Glutamatergic neuron (in vitro differentiated cells): ENCODE measurements around the gene RPS18. TPM values are rescaled to one million over a fixed set of nuclear protein-coding genes. Genes with fewer than 3 reads are reported as not detected.

Source experiments
- DNase-seq: peaks from one replicate; pipeline ENCODE4 v3.0.0; 2022
- H3K27ac Mint-ChIP-seq: one replicate; pipeline ENCODE4 v1.8.0; 2020; ENCODE audit warnings: mild to moderate bottlenecking, mixed read lengths, inconsistent platforms; ENCODE audit not compliant: unreplicated experiment
- H3K27me3 Mint-ChIP-seq: one replicate; pipeline ENCODE4 v1.8.0; 2020; ENCODE audit warnings: mild to moderate bottlenecking, moderate library complexity, mixed read lengths, inconsistent platforms; ENCODE audit not compliant: unreplicated experiment
- H3K36me3 Mint-ChIP-seq: one replicate; pipeline ENCODE4 v1.8.0; 2020; ENCODE audit warnings: mild to moderate bottlenecking, mixed read lengths, inconsistent platforms; ENCODE audit not compliant: unreplicated experiment
- H3K4me1 Mint-ChIP-seq: one replicate; pipeline ENCODE4 v1.8.0; 2020; ENCODE audit warnings: mild to moderate bottlenecking, low read depth, mixed read lengths, inconsistent platforms; ENCODE audit not compliant: unreplicated experiment
- H3K4me3 Mint-ChIP-seq: one replicate; pipeline ENCODE4 v1.8.0; 2020; ENCODE audit warnings: mild to moderate bottlenecking, mixed read lengths, inconsistent platforms; ENCODE audit not compliant: unreplicated experiment
- H3K9me3 Mint-ChIP-seq: one replicate; pipeline ENCODE4 v1.8.0; 2020; ENCODE audit warnings: mild to moderate bottlenecking, moderate library complexity, mixed read lengths, inconsistent platforms; ENCODE audit not compliant: unreplicated experiment
- total RNA-seq: library from RNA; stranded (reverse); fragmentation: NEBNext Ultra II Directional; extraction: Animal tissue kit (Norgen Biotek cat#: 25700); gene quantifications from one replicate; pipeline ENCODE4 v1.2.1, GENCODE V29; 2021; ENCODE audit not compliant: unreplicated experiment
- TF ChIP-seq, protein P1 (sequence below): fragments of 200-600 bp; sonication (generic); IDR thresholded peaks from one replicate; pipeline ENCODE4 v1.5.0; 2021; ENCODE audit not compliant: partially characterized antibody, unreplicated experiment

RPS18 gene
- total RNA-seq, 1 donor from 2014 or later, result 1,024 TPM

DNA sequence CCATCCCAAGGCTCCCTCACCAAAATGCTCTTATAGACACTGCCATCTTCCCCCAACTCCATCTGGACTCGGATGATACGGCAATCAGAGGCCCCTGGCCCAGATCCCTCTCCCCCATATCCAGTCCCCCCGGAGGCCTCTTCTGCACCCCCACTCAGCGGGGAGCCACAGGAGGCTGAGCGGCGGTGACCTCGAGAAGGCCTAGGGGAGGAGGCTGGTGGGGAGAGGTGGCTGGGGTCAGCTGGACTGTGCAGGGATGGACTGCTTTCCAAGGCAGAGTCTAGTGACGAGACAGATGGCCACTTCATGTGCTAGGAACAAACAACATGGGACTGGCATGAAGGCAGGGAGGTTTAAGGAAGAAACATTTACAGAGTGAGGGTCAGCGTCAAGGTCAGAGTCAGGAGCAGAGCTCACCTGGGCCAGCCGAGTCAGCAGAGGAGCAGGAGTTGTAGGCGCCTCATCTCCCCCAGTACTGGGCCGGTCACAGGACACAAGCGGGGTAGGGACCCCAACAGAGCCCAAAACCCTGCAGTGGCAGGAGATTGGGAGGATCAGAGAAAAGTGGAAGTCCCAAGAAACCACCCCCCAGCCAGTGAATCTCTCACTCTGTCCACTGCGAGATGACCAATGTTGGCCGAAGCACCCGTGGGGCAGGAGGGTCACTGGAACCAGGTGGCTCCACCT lies 21.3 kb downstream of the RPS18 start:
- no peaks in the 10 kb centered on the region for H3K36me3 Mint-ChIP-seq
- peaks cover 11% of the 10 kb centered on the region for H3K4me1 Mint-ChIP-seq
- no peak overlapping the region for H3K4me3 Mint-ChIP-seq
- H3K9me3 Mint-ChIP-seq, result no peaks in the 10 kb centered on the region
- TF ChIP-seq, protein P1, sequence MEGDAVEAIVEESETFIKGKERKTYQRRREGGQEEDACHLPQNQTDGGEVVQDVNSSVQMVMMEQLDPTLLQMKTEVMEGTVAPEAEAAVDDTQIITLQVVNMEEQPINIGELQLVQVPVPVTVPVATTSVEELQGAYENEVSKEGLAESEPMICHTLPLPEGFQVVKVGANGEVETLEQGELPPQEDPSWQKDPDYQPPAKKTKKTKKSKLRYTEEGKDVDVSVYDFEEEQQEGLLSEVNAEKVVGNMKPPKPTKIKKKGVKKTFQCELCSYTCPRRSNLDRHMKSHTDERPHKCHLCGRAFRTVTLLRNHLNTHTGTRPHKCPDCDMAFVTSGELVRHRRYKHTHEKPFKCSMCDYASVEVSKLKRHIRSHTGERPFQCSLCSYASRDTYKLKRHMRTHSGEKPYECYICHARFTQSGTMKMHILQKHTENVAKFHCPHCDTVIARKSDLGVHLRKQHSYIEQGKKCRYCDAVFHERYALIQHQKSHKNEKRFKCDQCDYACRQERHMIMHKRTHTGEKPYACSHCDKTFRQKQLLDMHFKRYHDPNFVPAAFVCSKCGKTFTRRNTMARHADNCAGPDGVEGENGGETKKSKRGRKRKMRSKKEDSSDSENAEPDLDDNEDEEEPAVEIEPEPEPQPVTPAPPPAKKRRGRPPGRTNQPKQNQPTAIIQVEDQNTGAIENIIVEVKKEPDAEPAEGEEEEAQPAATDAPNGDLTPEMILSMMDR, result no peak
- DNase-seq, result no peak
- H3K27me3 Mint-ChIP-seq, result peaks cover 15% of the 10 kb centered on the region
- peak overlapping the region; percentile 52 for H3K27ac Mint-ChIP-seq

DNA sequence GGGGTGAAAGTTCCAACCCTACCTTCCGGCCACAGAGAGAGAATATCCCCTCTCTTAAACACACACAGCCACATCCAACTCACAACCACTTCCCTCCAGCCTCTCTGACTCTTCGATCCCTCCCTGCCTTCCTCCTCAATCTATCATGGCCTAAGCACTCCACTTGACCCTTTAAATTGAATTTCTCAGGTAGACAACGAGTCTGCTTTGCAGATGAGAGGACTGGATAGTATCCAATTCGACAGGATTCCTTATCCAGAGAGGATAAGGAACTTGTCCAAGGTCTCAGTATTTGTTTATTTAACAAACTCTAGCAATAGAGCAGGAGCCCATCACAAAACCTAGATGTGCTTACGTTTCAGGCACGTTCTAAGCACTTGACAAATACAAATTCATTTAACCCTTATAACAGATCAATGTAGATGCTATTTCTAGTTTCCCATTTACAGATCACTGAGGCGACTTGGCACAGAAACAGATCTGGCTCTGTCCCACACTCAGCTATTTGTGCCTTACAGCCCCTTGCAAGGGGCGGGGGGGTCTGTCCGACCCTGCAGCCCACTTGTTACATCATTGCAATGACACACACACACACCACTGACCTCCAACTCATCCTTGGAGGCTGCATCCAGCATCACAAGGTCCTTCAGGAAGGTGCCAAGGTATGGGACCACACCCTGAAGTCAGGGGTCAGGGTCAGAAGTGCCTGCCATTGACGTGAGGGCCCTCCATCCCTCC lies 22.4 kb downstream of the RPS18 start:
- peaks cover 14% of the 10 kb centered on the region for H3K27me3 Mint-ChIP-seq
- H3K4me3 Mint-ChIP-seq, result peak overlapping the region; percentile 38
- TF ChIP-seq, protein P1, result no peak
- no peaks in the 10 kb centered on the region for H3K9me3 Mint-ChIP-seq
- no peaks in the 10 kb centered on the region for H3K36me3 Mint-ChIP-seq
- peaks cover 6% of the 10 kb centered on the region for H3K4me1 Mint-ChIP-seq
- no peak overlapping the region for H3K27ac Mint-ChIP-seq
- DNase-seq, result no peak

DNA sequence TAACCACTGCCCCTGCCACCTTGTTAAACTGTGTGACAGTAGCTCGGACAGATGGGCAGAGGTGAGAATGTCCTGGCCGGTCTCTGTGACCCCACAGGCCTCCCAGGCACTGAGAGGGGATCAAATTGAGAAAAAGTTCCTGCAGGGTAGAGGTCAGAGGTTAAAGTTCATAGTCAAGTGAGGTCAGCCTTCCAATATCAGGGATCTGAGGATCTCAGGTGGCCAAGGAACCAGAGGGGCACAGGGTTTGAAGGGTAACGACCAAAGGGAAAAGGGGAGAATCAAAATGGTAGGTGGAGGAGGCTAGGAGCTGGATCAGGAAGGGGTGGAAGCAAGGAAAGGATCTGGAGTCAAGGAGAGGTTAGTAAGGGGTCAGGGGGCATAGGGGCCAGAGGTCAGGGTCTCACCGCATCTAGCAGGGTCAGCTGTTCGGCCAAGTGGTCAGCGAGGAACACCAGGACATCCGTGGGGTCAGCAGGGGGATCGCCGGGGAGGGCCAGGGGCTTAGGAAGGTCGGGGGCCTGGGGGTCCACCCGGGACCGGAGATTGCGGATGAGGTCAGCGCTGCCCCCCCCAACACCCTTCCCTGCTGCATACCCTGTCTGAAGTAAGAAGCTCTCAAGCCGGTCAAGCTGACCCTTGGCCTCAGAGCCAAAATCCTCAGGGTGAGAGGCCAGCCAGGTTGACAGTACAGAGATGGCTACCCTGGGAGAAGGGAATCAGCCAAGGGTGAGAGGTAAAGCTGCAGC lies 23.9 kb downstream of the RPS18 start:
- Mint-ChIP-seq H3K27me3 (peaks cover 9% of the 10 kb centered on the region), H3K27ac (no peak overlapping the region), H3K4me3 (peak overlapping the region; percentile 82), H3K9me3 (peaks cover 3% of the 10 kb centered on the region), H3K36me3 (no peaks in the 10 kb centered on the region), H3K4me1 (no peaks in the 10 kb centered on the region)
- TF ChIP-seq, protein P1, result no peak
- no peak for DNase-seq

DNA sequence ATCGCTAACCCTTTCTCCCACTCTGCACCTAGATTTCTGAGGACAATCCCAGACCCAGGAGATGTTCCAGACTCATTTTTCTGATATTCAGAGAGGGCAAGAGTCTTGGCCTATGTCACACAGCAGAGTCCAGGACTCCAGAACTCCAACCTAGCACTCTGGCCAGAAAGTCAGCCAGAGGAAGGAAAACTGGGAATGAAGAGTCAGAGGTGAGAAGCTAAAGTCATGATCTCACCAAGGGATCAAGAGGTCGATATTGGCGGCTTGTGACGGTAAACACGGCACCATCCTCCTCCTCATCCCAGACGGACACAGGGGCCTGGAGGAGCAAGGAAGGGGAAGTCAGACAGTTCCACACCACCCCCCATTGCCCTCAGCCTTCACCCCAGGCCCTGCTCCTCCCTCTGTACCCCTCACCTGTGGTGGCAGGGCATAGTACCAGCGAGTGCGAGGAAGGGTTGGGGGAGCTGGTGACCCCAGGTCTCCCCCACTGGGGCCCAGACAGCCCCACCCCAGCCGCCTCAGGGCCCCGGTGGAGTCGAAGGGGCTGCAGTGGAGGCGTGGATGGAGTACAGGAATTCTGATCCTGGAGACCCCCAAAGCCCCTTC lies 25.0 kb downstream of the RPS18 start:
- H3K4me1 Mint-ChIP-seq, result no peaks in the 10 kb centered on the region
- H3K36me3 Mint-ChIP-seq, result no peaks in the 10 kb centered on the region
- H3K27ac Mint-ChIP-seq, result no peak overlapping the region
- H3K27me3 Mint-ChIP-seq, result peaks cover 9% of the 10 kb centered on the region
- TF ChIP-seq, protein P1, result no peak
- peak overlapping the region; percentile 82 for H3K4me3 Mint-ChIP-seq
- no peak for DNase-seq
- H3K9me3 Mint-ChIP-seq, result peaks cover 5% of the 10 kb centered on the region
